ENCODE measurements around the gene VAV2. TPM values are rescaled to one million over a fixed set of nuclear protein-coding genes. Genes with fewer than 3 reads are reported as not detected.
A peak's percentile ranks its signal among the peaks of the same experiment; 100 is the strongest.

The VAV2 gene
- total and polyA plus RNA-seq, 2 experiments from 2014 or later = 10.8 to 15.3 TPM

DNA sequence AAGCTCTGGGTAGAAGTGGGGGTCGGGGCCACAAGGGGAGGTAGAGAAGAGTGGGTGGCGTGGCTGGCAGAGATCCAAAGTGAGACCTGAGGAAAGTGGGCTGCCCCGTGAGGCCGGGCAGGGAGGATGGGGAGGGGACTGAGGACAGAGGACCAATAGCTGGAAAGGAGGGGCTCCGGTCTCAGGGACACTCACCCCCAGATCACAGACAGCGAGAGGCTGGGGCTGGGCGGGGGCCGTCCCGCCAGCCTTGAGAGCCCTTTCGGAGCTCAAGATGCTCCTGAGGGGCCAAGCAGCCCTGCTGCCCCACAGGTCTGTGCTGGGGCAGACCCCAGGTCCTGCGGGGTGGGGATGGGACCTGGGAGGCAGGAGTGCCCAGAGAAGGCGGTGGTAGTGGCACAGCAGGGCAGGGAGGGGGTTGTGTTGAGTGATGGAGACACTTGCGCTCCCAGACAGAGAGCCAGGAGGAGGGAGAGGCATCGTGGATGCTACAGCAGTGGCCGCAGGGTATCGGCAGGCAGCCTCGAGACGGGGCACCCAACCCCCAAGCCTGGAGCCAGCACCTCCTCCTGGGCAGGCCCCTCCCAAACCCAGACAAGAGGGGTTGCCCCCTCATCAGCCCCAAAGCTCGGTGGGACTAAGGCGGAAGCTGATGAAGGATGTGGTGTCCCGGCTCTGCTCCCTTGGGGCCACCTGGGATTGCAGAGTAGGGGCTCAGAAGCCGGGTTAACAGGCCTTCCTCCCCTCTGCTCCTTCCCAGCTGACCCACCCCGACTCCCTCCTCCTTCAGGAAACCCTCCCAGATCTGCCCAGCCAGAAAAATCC lies 257.3 kb downstream of the VAV2 start:
- TF ChIP-seq CTCF (IDR thresholded peaks at IDR 0.05; ENCODE audit: low read depth, low read length) = no peak
- no peak for DNase-seq (ENCODE audit: low read depth in 1 of 2, low spot score in 1 of 2)
- no peaks in the 10 kb centered on the region for H3K36me3 ChIP-seq
- peaks cover 16% of the 10 kb centered on the region for H3K4me1 ChIP-seq (ENCODE audit: low read depth)
- H3K27me3 ChIP-seq = no peaks in the 10 kb centered on the region
- H3K9me3 ChIP-seq (ENCODE audit: low read depth) = no peaks in the 10 kb centered on the region
- no peak overlapping the region for H3K4me3 ChIP-seq
- H3K27ac ChIP-seq = no peak overlapping the region

- Histone ChIP-seq H3K36me3 (no peaks in the 10 kb centered on the region), H3K27me3 (no peaks in the 10 kb centered on the region), H3K9me3 (ENCODE audit: low read depth) (no peaks in the 10 kb centered on the region), H3K4me3 (no peak overlapping the region), H3K4me1 (ENCODE audit: low read depth) (peaks cover 16% of the 10 kb centered on the region), H3K27ac (no peak overlapping the region)
- no peak for TF ChIP-seq CTCF (IDR thresholded peaks at IDR 0.05; ENCODE audit: low read depth, low read length)
- no peak for DNase-seq (ENCODE audit: low read depth in 1 of 2, low spot score in 1 of 2)
Observed at GRCh38 chr9:133733796-133734533, 258.2 kb downstream of the VAV2 start.

GRCh38 chr9:133733421-133733795 lies 258.7 kb downstream of the VAV2 start:
- Histone ChIP-seq H3K36me3 (no peaks in the 10 kb centered on the region), H3K4me3 (no peak overlapping the region), H3K27me3 (no peaks in the 10 kb centered on the region), H3K4me1 (ENCODE audit: low read depth) (peaks cover 14% of the 10 kb centered on the region), H3K9me3 (ENCODE audit: low read depth) (no peaks in the 10 kb centered on the region), H3K27ac (no peak overlapping the region)
- TF ChIP-seq CTCF (IDR thresholded peaks at IDR 0.05; ENCODE audit: low read depth, low read length) = no peak
- DNase-seq (ENCODE audit: low read depth in 1 of 2, low spot score in 1 of 2) = no peak

GRCh38 chr9:133732639-133733408 lies 259.3 kb downstream of the VAV2 start:
- TF ChIP-seq CTCF (IDR thresholded peaks at IDR 0.05; ENCODE audit: low read depth, low read length) = no peak
- Histone ChIP-seq H3K27me3 (no peaks in the 10 kb centered on the region), H3K27ac (no peak overlapping the region), H3K4me1 (ENCODE audit: low read depth) (peaks cover 8% of the 10 kb centered on the region), H3K36me3 (no peaks in the 10 kb centered on the region), H3K9me3 (ENCODE audit: low read depth) (no peaks in the 10 kb centered on the region), H3K4me3 (no peak overlapping the region)
- DNase-seq (ENCODE audit: low read depth in 1 of 2, low spot score in 1 of 2) = no peak

- H3K27ac ChIP-seq = no peak overlapping the region
- DNase-seq (ENCODE audit: low read depth in 1 of 2, low spot score in 1 of 2) = peak; percentile 55 to 61
- no peaks in the 10 kb centered on the region for H3K36me3 ChIP-seq
- no peaks in the 10 kb centered on the region for H3K9me3 ChIP-seq (ENCODE audit: low read depth)
- no peaks in the 10 kb centered on the region for H3K27me3 ChIP-seq
- H3K4me3 ChIP-seq = no peak overlapping the region
- TF ChIP-seq CTCF (IDR thresholded peaks at IDR 0.05; ENCODE audit: low read depth, low read length) = no peak
- peaks cover under 1% of the 10 kb centered on the region for H3K4me1 ChIP-seq (ENCODE audit: low read depth)
Observed at GRCh38 chr9:133731876-133732638, 260.1 kb downstream of the VAV2 start.

Data from cardiac muscle cell (in vitro differentiated cells and primary cell).